C4-2B (cell line): ENCODE data around the gene FRG1.

Experiments
- CTCF ChIP-seq: fragments of 450-650 bp; conservative IDR thresholded peaks from 2 replicates; pipeline ENCODE4 v1.5.1; 2017; ENCODE audit warnings: mild to moderate bottlenecking
- ZFX ChIP-seq: fragments of 450-650 bp; IDR thresholded peaks from 2 replicates; pipeline ENCODE4 v1.6.1; 2017

- TF ChIP-seq CTCF (no peak), ZFX (no peak)
Measured at GRCh38 chr4:189981970-189982369, 41.3 kb downstream of the FRG1 start.
